ENCODE results near the gene STRN3.
"Not testable (repeated sequence)": the region's sequence is repeated elsewhere in the genome, so short reads cannot be mapped to it uniquely, and the experiment has no call there.

The STRN3 gene

DNA sequence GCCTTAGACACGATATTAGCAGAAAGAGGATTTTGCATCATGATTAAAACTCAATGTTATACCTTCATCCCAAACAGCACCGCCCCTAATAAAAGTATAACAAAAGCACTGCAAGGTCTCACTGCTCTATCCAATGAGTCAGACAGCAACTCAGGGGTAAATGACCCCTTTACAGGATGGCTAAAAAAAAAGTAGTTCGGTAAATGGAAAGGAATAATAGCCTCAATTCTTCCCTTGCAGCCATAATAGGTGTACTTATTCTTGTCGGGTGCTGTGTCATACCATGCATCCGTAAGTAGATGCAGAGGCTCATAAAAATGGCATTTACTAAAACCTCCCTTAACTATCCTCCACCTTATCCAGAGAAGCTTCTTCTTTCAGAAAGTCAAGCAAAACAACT is 54.6 kb downstream of the STRN3 start:
- no peak for DNase-seq

GRCh38 chr14:30969796-30970195 is 56.4 kb downstream of the STRN3 start:
- DNase-seq: not testable (repeated sequence)

GRCh38 chr14:30967364-30968098 is 58.6 kb downstream of the STRN3 start:
- DNase-seq: not testable (repeated sequence)

DNA sequence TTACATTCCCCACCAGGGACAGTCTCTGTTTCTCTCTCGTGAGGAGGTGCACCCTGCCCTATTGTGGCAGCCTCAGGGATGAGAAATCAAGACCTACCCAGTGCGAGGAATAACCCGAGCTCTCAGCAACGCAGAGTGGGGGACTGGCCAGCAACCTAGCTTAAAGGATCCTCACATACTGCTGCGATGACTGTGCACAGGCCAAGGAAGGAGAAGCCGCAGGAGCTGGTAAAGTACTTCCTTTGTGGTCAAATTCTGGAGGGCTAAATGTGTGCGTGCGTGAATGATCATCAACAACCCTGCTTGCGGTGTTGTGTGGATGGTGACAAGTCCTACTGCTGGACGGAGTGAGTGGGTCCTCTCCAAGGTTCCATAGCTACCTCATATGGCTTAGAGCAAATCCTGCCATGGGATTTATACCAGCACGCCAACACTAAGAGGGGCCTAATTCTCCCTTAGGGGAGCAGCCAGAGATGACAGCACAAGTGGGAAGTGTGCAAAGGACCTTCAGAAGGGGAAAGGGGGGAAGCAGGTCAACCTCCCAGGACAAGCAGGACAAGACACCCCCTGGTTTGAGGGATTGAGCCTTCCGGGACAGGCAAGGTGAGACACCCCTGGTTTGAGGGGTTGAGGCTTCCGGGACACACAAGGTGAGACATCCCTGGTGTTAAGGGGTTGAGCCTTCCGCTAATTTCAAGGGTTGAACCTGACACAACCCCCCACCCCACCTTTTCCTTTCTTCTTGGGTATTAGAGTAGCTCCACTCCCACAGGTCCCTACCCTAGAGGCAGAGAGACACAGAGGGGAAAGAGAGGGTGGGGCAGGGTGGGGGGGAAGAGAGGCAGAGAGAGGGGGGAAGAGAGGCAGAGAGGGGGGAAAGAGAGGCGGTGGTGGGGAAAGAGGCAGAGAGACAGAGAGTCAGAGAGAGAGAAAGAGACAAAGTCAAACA is 59.5 kb downstream of the STRN3 start:
- no peak for DNase-seq

DNA sequence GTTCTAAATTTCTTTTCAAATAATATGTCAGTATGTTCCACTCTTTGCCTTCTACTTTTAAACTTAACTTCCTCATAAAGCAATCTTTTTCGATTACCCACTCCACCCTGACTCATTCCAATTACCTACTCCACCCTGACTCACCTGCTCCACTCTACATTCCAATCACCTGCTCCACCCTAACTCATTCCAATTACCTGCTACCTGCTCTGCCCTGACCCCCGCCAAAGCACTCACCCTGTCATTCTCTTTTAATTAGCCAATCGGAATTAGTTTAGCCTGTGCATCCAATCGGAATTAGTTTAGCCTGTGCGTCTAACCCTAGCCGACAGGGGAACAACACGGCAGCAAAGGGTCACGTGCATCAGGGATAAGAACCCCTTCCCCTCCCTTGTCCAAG is 60.3 kb downstream of the STRN3 start:
- not testable (repeated sequence) for DNase-seq

- DNase-seq: not testable (repeated sequence)
Observed at GRCh38 chr14:30962537-30962936, 63.6 kb downstream of the STRN3 start.

DNA sequence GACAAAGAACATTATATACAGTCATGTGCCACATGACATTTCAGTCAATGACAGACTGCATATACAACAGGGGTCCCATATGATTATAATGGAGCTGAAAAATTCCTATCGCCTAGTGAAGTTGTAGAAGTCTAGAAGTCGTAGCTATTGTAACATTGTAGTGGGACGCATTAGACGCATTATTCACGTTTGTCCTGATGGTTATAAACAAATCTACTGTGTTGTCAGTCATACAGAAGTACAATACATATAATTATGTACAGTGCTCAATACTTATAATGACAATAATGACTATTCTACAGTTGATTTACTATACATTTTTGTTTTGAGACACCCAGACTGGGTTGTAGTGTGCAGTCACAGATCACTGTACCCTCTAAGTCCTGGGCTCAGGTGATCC is 64.8 kb downstream of the STRN3 start:
- DNase-seq: no peak

DNA sequence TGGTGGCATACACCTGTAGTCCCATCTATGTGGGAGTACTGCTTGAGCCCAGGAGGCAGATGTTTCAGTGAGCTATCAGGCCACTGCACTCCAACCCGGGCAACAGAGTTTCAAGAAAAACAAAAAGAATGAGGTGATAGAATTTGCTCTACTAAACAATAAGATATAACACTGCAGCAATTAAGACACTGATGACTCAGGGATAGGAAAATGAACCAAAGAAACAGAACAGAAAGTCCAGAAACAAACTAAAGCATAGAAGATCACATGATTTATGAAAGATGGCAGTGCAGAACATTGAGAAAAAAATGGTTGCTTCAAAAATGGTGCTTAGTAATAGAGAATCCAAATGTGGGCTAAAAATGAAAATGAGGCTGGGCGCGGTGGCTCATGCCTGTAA is 66.0 kb downstream of the STRN3 start:
- no peak for DNase-seq

DNA sequence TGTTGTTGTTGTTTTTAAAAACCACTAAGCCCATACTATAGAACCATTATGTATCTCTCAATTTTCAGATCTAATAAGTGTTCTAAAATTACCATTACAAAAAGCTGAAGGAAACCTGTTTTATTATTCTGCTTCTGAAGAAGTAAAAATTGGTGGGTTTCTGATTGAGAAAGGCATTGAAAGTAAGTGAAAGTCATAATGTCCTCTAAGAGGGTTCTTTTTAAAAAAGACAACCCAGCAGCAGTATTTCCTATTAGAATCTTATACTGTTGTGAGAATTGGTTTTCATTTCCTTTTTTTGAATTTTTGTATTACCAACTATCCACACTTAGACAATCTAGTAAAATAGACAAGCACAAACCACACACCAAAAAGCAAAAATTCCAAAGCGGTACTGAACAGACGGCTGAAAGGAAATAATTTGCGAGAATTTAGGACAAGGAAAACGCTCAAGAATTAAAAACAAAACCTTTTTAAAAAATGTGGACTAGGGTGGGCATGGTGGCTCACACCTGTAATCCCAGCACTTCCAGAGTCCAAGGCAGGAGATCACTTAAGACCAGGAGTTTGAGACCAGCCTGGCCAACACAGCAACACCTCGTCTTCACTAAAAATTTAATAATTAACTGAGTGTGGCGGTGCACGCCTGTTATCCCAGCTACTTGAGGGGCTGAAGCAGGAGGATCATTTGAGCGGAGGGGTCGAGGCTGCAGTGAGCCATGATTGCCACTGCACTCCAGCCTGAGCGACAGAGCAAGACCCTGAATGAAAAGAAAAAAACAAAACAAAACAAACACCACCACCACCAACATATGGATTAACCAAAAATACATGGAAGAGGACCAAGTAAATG is 67.4 kb downstream of the STRN3 start:
- no peak for DNase-seq

DNA sequence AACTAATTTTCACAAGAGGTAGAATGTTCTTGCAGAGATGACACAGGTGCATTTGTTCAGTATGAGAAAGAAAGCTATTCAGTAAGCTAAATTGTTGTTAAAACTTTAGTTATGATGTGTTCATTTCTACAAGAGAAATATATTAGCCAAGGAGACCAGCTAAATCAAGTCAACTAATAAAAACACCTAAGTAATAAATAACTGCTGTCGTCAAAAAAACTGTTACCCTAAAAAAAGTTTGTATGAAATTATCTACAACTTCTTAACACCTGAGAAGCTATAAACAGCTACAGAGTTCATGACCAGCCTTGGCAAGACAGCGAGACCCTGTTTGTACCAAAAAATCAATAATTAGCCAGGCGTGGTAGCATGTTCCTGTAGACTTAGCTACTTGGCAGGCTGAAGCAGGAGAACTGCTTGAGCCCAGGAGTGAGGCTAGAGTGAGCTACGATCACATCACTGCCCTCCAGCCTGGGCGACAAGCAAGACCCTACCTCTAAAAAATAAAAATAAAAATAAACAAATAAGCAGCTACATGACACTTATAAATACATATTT is 68.3 kb downstream of the STRN3 start:
- DNase-seq: no peak

DNA sequence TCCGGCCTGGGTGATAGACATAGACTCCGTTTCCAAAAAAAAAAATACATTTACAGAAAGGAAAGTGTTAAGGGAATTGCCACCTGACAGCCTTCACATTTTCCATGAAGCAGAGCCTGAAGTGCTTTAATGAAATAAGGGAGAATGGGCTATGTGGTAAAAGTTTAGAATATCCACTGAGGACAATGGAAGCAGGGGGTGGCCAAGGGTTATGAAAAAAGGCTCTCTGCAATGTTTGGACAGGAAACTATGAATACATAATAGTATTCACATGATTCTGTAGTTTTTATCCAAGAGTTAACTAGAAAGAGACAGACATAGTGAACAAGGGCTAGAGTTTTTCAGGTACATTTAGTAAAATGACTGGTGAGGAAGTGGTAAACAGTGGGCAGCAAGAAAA is 76.5 kb downstream of the STRN3 start:
- no peak for DNase-seq

DNA sequence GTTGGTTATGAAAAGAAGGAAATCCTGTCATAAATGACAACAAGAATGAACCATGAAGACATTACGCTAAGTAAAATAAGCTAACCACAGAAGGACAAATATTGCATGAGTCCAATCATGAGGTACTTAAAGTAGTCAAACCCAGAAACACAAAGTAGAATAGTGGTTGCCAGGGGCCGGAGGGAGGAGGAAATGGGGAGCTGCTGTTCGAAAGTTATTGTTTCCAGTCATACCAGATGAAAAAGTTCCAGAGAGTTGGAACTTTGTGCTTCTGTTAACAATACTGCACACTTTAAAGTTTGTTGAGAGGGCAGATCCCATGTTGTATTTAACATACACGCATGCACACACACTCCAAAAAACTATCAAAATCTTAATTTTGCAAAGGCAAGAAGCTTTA is 82.5 kb downstream of the STRN3 start:
- DNase-seq: no peak

DNA sequence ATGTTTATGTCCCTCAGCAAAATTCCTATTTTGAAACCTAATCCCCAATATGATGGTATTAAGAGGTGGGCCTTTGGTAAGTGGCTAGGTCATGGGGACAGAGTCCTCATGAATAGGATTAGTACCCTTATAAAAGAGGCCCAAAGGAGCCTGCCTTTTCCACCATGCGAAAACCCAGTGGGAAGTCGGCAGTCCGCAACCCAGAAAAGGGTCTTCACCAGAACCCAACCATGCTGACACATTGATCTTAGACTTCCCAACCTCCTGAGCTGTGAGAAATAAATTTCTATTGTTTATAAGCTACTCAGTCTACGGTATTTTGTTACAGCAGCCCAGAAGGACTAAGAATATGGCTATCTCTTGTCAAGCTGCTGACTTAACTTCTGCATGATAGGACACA is 85.3 kb downstream of the STRN3 start:
- DNase-seq: no peak

DNA sequence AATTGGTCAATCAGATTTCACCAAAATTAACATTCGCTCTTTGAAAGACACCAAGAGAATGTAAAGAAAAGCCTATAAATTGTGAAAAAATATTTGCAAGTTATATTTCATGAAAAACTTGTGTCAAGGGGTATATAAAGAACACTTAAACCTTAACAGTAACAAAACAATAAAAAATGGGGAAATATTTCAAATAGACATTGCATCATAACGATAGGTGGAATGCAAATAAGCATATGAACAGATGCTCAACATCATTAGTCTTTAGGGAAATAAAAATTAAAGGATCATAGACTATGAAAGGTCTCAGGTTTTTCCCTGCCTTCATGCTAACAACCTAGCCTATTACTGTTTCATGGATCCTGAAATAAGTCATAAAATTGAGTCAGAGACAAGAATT is 87.6 kb downstream of the STRN3 start:
- DNase-seq: no peak

DNA sequence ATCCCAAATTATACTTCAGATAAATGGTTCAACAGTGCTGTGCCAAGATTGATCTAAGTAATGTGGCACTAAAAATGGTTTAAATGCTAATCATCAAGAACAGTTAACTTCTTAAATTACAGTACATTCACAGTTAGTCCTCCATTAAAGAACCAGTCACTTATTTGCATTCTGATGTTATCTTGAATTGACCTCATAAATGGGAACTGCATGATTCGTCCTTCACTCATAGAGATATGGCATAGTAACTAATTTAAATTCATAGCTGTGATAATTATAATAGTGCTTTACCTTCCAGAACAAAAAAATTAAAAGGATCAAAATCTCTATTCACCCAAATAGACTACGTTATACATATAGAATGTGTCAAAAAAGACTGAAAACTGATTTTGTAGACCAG is 90.7 kb downstream of the STRN3 start:
- no peak for DNase-seq

DNA sequence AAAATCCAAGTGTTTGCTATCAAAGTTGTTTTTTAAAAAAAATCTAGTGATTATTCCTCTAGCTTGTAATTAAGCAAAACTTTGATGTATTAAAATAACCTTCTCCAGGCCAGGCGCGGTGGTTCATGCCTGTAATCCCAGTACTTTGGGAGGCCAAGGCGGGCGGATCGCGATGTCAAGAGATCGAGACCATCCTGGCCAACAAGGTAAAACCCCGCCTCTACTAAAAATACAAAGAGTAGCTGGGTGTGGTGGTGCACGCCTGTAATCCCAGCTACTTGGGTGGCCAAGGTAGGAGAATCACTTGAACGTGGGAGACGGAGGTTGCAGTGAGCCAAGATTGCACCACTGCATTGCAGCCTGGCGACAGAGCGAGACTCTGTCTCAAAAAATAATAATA is 92.2 kb downstream of the STRN3 start:
- DNase-seq: not testable (repeated sequence)

- DNase-seq: no peak
Observed at GRCh38 chr14:30928462-30928861, 97.7 kb downstream of the STRN3 start.

DNA sequence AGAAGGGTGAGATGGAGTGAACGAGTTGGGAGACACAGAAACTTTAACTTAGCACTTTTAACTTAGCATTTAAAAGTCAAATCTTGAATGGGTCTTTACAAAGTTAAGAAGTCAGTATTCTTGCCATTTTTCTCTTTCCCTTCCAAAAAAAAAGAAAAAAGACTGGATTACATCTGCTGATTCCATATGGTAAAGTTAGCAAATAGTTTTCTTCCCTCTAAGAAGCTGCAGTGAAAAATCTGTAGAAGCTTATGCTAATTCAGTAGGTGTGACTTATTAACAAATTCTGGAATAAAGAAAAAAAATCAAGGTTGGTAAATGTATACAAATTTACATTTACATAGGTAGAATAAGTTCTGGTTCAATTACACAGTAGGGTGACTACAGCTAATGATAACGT is 100.9 kb downstream of the STRN3 start:
- DNase-seq: no peak

GRCh38 chr14:30921788-30922187 is 104.4 kb downstream of the STRN3 start:
- DNase-seq: no peak

- no peak for DNase-seq
Observed at GRCh38 chr14:30921305-30921704, 104.9 kb downstream of the STRN3 start.

DNA sequence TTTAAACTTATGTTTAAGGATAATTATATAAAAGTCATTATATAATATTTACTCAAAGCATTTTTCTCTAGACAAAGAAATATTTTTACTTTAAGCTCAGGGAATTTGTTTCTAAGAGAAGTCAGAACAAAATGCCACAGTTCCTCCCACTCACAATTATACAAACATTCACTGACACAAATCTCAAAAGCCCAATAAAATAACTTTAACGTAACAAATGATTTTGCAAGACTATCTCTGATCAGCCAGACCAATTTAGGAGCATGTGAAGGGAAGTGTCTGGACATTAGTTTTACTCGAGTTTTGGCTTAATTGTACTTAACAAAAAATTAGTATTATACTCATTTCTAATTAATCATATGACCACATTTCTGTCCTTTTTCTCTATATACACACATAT is 110.6 kb downstream of the STRN3 start:
- DNase-seq: no peak
